Keratinocyte (primary cell): ENCODE results near the gene DPYSL4. TPM values are rescaled to one million over a fixed set of nuclear protein-coding genes. Genes with fewer than 3 reads are reported as not detected.

Experiments
- DNase-seq: peaks from one replicate; pipeline ENCODE4 v3.0.0-alpha.2; 2011; ENCODE audit warnings: low read depth, missing footprints, low spot score
- FAIRE-seq: peaks from 2 replicates; lab custom pipeline; 2011; peaks lifted over from hg19 to GRCh38; lab: Jason Lieb, UNC
- H2AFZ ChIP-seq: 2 replicates; pipeline ENCODE4 v1.6.0; 2012; ENCODE audit warnings: low read length, control low read depth, inconsistent platforms; ENCODE audit not compliant: control insufficient read depth
- H3K27ac ChIP-seq: 2 replicates; pipeline ENCODE4 v1.5.1; 2011; ENCODE audit warnings: low read length; ENCODE audit not compliant: control insufficient read depth, insufficient read depth
- H3K27me3 ChIP-seq: 3 replicates; pipeline ENCODE4 v1.6.0; 2011; ENCODE audit warnings: low read length; ENCODE audit not compliant: control insufficient read depth, insufficient read depth; ENCODE audit errors: extremely low read depth
- H3K36me3 ChIP-seq, 2 experiments: 2 replicates in 1 of 2; 3 replicates in 1 of 2; pipeline ENCODE4 v1.5.1; 2011; ENCODE audit warnings: low read length in 2 of 2, mild to moderate bottlenecking in 1 of 2; ENCODE audit not compliant: control insufficient read depth in 2 of 2, insufficient read depth in 2 of 2; ENCODE audit errors: extremely low read depth in 1 of 2
- H3K4me1 ChIP-seq: 3 replicates; pipeline ENCODE4 v1.5.1; 2011; ENCODE audit warnings: low read length; ENCODE audit not compliant: control insufficient read depth, insufficient read depth; ENCODE audit errors: extremely low read depth
- H3K4me2 ChIP-seq: 3 replicates; pipeline ENCODE4 v1.6.0; 2011; ENCODE audit warnings: low read depth, low read length; ENCODE audit not compliant: control insufficient read depth, insufficient read depth; ENCODE audit errors: extremely low read depth
- H3K4me3 ChIP-seq, 3 experiments: fragments of 200-600 bp in 1 of 3; sonication (generic) in 1 of 3; 2 replicates in 2 of 3; 3 replicates in 1 of 3; pipeline ENCODE4 v1.5.1; 2011 to 2016; ENCODE audit warnings: low read length in 3 of 3, mild to moderate bottlenecking in 3 of 3, control low read depth in 2 of 3, inconsistent platforms in 1 of 3, low read depth in 1 of 3, mixed read lengths in 1 of 3, mixed run types in 1 of 3, moderate library complexity in 1 of 3; ENCODE audit not compliant: control insufficient read depth in 2 of 3, insufficient read depth in 2 of 3; ENCODE audit errors: extremely low read depth in 1 of 3
- H3K79me2 ChIP-seq: 2 replicates; pipeline ENCODE4 v1.6.0; 2012; ENCODE audit warnings: low read length; ENCODE audit not compliant: control insufficient read depth, insufficient read depth
- H3K9ac ChIP-seq: 3 replicates; pipeline ENCODE4 v1.6.0; 2011; ENCODE audit warnings: low read length; ENCODE audit not compliant: control insufficient read depth, insufficient read depth; ENCODE audit errors: extremely low read depth
- H3K9me1 ChIP-seq: 3 replicates; pipeline ENCODE4 v1.6.0; 2011; ENCODE audit warnings: low read length; ENCODE audit not compliant: control insufficient read depth, insufficient read depth; ENCODE audit errors: extremely low read depth
- H3K9me3 ChIP-seq: 2 replicates; pipeline ENCODE4 v1.5.1; 2012; ENCODE audit warnings: low read depth, low read length; ENCODE audit not compliant: control insufficient read depth
- H4K20me1 ChIP-seq: 3 replicates; pipeline ENCODE4 v1.6.0; 2011; ENCODE audit warnings: low read length; ENCODE audit not compliant: control insufficient read depth, insufficient read depth; ENCODE audit errors: extremely low read depth
- CTCF ChIP-seq, 3 experiments: IDR thresholded peaks in 1 of 3; conservative IDR thresholded peaks in 1 of 3; optimal IDR thresholded peaks in 1 of 3; 2 replicates in 2 of 3; 3 replicates in 1 of 3; pipeline versions ENCODE3 to v1.5.1; 2011; ENCODE audit warnings: low read length in 3 of 3, mild to moderate bottlenecking in 3 of 3, moderate library complexity in 2 of 3, control low read depth in 1 of 3, inconsistent platforms in 1 of 3; ENCODE audit not compliant: insufficient read depth in 2 of 3; ENCODE audit errors: extremely low read depth in 1 of 3
- EZH2 ChIP-seq: IDR thresholded peaks from one replicate; pipeline ENCODE4 v1.6.1; 2012; ENCODE audit warnings: inconsistent platforms, mild to moderate bottlenecking, low read length, moderate library complexity
- dilution Hi-C: fragments of 300-500 bp; cut with MboI; formaldehyde crosslinking; loops from one replicate; pipeline ENCODE4 v1.7.0; 2020; ENCODE audit warnings: low sequenced_read_pairs; ENCODE audit not compliant: extremely low pct_ligation_motif_present
- polyA plus RNA-seq, 5 experiments: library from polyadenylated mRNA; depleted of rRNA in 3 of 5; stranded (reverse) in 3 of 5; stranded (forward) in 1 of 5; unstranded in 1 of 5; fragments of >200 nt; gene quantifications; 1 replicate in 1 of 5; 2 replicates in 3 of 5; 3 replicates in 1 of 5; pipeline versions ENCODE4 v1.2.1 to v1.2.3, GENCODE V29; 2011 to 2012; ENCODE audit warnings: missing spikeins in 2 of 5, low read depth in 1 of 5, low replicate concordance in 1 of 5

DPYSL4 gene
- polyA plus RNA-seq, 1 donor (not counting 4 experiments of a cell fraction or from before 2014, with no cell fraction given) = 7.4 TPM

- Histone ChIP-seq H4K20me1 (no peaks in the 10 kb centered on the region), H3K27ac (no peak overlapping the region), H3K9ac (no peak overlapping the region), H3K36me3 (no peaks in the 10 kb centered on the region), H3K27me3 (no peaks in the 10 kb centered on the region), H3K4me3 (no peak overlapping the region), H3K4me1 (no peaks in the 10 kb centered on the region), H3K9me1 (no peaks in the 10 kb centered on the region), H3K79me2 (no peaks in the 10 kb centered on the region), H3K4me2 (no peak overlapping the region), H3K9me3 (no peaks in the 10 kb centered on the region), H2AFZ (no peak overlapping the region)
- DNase-seq = no peak
- TF ChIP-seq CTCF (optimal IDR thresholded peaks at IDR 0.05 in 1 of 3, IDR thresholded peaks at IDR 0.05 in 1 of 3, conservative IDR thresholded peaks at IDR 0.05 in 1 of 3; ENCODE audit: extremely low read depth in 1 of 3, insufficient read depth in 2 of 3, low read length in 3 of 3) = no peak
- TF ChIP-seq EZH2 = no peak
- dilution Hi-C loops = no loop called here
- FAIRE-seq = no peak
Measured at GRCh38 chr10:132229096-132229495, 42.3 kb downstream of the DPYSL4 start.

GRCh38 chr10:132229834-132230556 lies 43.2 kb downstream of the DPYSL4 start:
- no peak for TF ChIP-seq EZH2
- TF ChIP-seq CTCF (optimal IDR thresholded peaks at IDR 0.05 in 1 of 3, IDR thresholded peaks at IDR 0.05 in 1 of 3, conservative IDR thresholded peaks at IDR 0.05 in 1 of 3; ENCODE audit: extremely low read depth in 1 of 3, insufficient read depth in 2 of 3, low read length in 3 of 3) = no peak
- Histone ChIP-seq H3K9ac (peak overlapping the region; percentile 22), H3K27ac (no peak overlapping the region), H3K4me2 (peak overlapping the region; percentile 58), H3K27me3 (no peaks in the 10 kb centered on the region), H2AFZ (peak overlapping the region; percentile 68), H3K9me1 (no peaks in the 10 kb centered on the region), H3K36me3 (no peaks in the 10 kb centered on the region), H3K79me2 (no peaks in the 10 kb centered on the region), H3K9me3 (no peaks in the 10 kb centered on the region), H4K20me1 (no peaks in the 10 kb centered on the region), H3K4me1 (no peaks in the 10 kb centered on the region), H3K4me3 (peak overlapping the region in 1 of 3 experiments; percentile 38)
- FAIRE-seq = no peak
- dilution Hi-C loops = no loop called here
- DNase-seq = no peak
